ENCODE measurements around the gene GIMAP2.

Gene GIMAP2

DNA sequence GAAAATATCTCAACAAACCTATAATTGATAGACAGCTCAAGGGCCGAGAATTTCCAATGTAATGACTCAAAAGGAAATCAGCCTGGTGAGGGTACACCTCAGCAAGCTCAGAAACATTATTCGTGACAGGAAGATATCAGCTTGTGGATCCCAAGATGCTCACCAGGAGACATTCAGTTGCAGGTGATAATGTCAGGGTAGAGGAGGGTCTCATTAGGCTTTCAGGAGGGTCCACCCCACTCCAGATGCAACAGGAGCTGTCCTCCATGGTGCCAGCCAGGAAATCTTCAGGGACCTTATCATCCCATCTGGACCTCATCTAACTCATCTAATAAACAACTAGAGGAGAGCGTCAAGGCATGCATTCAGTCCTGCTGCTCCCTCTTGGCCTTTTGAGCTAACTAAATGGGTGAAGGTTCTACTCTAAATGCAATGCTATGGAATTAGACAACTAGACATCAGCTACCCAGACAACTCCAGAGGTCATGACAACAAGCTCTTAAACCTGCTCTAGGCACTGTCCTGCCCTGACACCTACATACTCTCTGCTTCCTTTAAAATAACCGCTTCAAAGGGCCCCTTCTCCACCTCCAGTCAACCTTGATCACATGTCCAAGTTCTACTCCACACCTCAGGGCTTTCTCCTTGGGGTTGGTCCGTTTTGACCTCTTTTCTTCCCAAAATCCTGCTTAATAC, 47.4 kb downstream of the GIMAP2 start:
- H3K9me3 ChIP-seq, result no peaks in the 10 kb centered on the region
- H3K4me1 ChIP-seq (ENCODE audit: control insufficient read depth in 1 of 2, insufficient read depth in 1 of 2, low read depth in 1 of 2, low read length in 1 of 2), result peaks cover 9 to 10% of the 10 kb centered on the region in 2 experiments
- H3K27ac ChIP-seq, result no peak overlapping the region
- peaks cover 8% of the 10 kb centered on the region for H3K27me3 ChIP-seq
- no peak overlapping the region for H3K4me3 ChIP-seq (ENCODE audit: low read depth in 1 of 2, low read length in 1 of 2)
- TF ChIP-seq CTCF (IDR thresholded peaks at IDR 0.05), result no peak
- no peaks in the 10 kb centered on the region for H3K36me3 ChIP-seq

- Histone ChIP-seq H3K27ac (no peak overlapping the region), H3K36me3 (no peaks in the 10 kb centered on the region), H3K4me3 (ENCODE audit: low read depth in 1 of 2, low read length in 1 of 2) (no peak overlapping the region), H3K9me3 (no peaks in the 10 kb centered on the region), H3K4me1 (ENCODE audit: control insufficient read depth in 1 of 2, insufficient read depth in 1 of 2, low read depth in 1 of 2, low read length in 1 of 2) (peaks cover 9 to 10% of the 10 kb centered on the region in 2 experiments), H3K27me3 (peaks cover 14% of the 10 kb centered on the region)
- no peak for TF ChIP-seq CTCF (IDR thresholded peaks at IDR 0.05)
These were observed 48.1 kb downstream of the GIMAP2 start for GRCh38 chr7:150733482-150734095.

DNA sequence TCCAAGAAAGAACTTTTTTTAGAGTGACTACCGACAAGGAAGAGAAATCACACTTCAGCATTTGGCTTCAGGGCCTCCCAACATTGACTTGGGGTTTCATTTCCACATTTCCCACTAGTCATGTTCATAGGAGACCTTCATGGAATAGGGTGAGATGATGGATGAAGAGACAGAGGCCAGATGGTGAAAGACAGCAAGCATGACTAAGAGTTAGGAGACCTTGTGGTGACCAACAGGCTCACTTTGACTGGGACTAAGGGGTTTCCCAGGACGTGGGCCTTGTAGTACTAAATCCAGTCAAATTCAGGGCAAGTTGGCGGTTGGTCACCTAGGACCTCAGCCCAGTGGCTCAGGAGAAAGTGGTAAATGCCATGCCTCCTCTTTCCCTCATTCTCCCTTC, 48.7 kb downstream of the GIMAP2 start:
- H3K4me1 ChIP-seq (ENCODE audit: control insufficient read depth in 1 of 2, insufficient read depth in 1 of 2, low read depth in 1 of 2, low read length in 1 of 2), result peaks cover 9 to 10% of the 10 kb centered on the region in 2 experiments
- TF ChIP-seq CTCF (IDR thresholded peaks at IDR 0.05), result no peak
- H3K27me3 ChIP-seq, result peaks cover 19% of the 10 kb centered on the region
- no peaks in the 10 kb centered on the region for H3K36me3 ChIP-seq
- H3K27ac ChIP-seq, result no peak overlapping the region
- H3K4me3 ChIP-seq (ENCODE audit: low read depth in 1 of 2, low read length in 1 of 2), result no peak overlapping the region
- no peaks in the 10 kb centered on the region for H3K9me3 ChIP-seq

DNA sequence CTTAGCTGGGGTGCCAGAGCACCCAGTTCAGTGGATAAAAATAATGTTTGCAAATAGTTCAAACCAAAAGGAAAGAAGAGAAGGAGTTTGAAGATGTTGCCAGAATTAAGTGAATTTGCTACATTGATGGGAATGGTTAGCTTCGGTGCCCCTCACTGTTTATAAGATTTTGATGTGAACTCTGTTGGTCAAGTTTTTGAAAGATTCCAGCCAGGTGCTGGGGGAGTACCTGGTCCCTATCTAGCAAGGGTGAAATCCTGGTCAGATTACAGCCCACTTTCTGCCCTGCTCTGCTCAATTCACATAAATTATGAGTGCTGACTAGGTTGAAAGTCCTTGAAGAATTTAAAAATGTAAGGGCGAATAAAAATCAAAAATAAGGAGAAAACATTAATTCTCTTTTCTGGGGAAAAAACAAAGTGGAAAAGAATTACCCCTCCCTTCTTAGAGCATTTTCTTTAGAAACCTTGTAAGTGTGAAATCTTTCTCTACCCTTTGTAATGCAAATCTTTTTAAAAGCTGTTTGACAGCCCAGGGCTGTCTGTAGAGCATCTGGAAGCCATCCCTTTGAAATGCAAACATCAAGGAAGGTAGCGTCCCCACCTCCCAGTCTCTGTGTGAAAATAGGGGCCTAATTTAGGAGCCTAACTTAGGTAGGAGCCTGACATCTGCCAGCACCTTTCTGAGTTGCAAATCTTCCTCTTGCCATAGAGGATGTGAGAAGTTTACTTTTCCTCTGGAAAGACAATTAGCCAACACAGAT, 50.3 kb downstream of the GIMAP2 start:
- no peak overlapping the region for H3K4me3 ChIP-seq (ENCODE audit: low read depth in 1 of 2, low read length in 1 of 2)
- peaks cover 9 to 10% of the 10 kb centered on the region in 2 experiments for H3K4me1 ChIP-seq (ENCODE audit: control insufficient read depth in 1 of 2, insufficient read depth in 1 of 2, low read depth in 1 of 2, low read length in 1 of 2)
- peaks cover 19% of the 10 kb centered on the region for H3K27me3 ChIP-seq
- TF ChIP-seq CTCF (IDR thresholded peaks at IDR 0.05), result no peak
- no peaks in the 10 kb centered on the region for H3K9me3 ChIP-seq
- H3K36me3 ChIP-seq, result no peaks in the 10 kb centered on the region
- H3K27ac ChIP-seq, result no peak overlapping the region

DNA sequence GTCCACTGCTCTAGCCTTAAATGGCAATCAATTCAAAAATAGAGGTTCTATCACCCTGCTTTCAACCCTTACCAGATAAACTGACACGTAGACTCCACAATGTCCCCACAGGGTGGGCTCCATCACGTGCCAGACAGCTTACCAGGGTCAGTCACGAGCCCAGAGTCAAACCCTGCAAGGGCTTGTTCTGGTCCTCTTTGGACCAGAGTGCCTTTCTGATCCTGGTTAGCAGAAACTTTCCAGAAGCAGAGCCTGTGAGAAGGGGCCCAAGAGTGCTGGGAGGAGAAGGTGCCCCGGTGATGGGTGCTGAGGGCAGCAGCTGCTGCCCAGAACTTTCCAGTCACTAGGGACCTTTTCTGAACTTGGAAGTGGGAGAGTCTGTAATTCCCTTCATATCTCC, 51.4 kb downstream of the GIMAP2 start:
- no peak for TF ChIP-seq CTCF (IDR thresholded peaks at IDR 0.05)
- H3K9me3 ChIP-seq, result no peaks in the 10 kb centered on the region
- no peak overlapping the region for H3K27ac ChIP-seq
- peaks cover 19% of the 10 kb centered on the region for H3K27me3 ChIP-seq
- no peak overlapping the region for H3K4me3 ChIP-seq (ENCODE audit: low read depth in 1 of 2, low read length in 1 of 2)
- H3K4me1 ChIP-seq (ENCODE audit: control insufficient read depth in 1 of 2, insufficient read depth in 1 of 2, low read depth in 1 of 2, low read length in 1 of 2), result peaks cover 9 to 10% of the 10 kb centered on the region in 2 experiments
- H3K36me3 ChIP-seq, result no peaks in the 10 kb centered on the region

Measured in neutrophil (primary cell).